BE2C (cell line): ENCODE measurements around the gene ARHGAP30.

Experiments
- DNase-seq: peaks from one replicate; pipeline ENCODE4 v3.0.0-alpha.2; 2020
- H3K27me3 ChIP-seq: fragments of 250-450 bp; sonication (Bioruptor Pico); 2 replicates; pipeline ENCODE4 v1.5.1; 2020; ENCODE audit warnings: mild to moderate bottlenecking
- H3K36me3 ChIP-seq: fragments of 250-450 bp; sonication (Bioruptor Pico); 2 replicates; pipeline ENCODE4 v1.5.1; 2020; ENCODE audit warnings: mild to moderate bottlenecking
- H3K4me1 ChIP-seq: fragments of 250-450 bp; sonication (Bioruptor Pico); 2 replicates; pipeline ENCODE4 v1.5.1; 2020
- H3K4me3 ChIP-seq: 2 replicates; pipeline ENCODE4 v1.5.1; 2011; ENCODE audit warnings: low read depth, low read length
- H3K9me3 ChIP-seq: fragments of 250-450 bp; sonication (Bioruptor Pico); 2 replicates; pipeline ENCODE4 v1.5.1; 2020
- CTCF ChIP-seq: IDR thresholded peaks from 2 replicates; pipeline ENCODE4 v1.5.1; 2012; ENCODE audit warnings: mild to moderate bottlenecking, low read depth, low read length

Gene ARHGAP30

GRCh38 chr1:161096530-161096929, 26.8 kb upstream of the ARHGAP30 start:
- Histone ChIP-seq H3K4me1 (no peaks in the 10 kb centered on the region), H3K9me3 (no peaks in the 10 kb centered on the region), H3K4me3 (no peak overlapping the region), H3K36me3 (peaks cover 11% of the 10 kb centered on the region), H3K27me3 (no peaks in the 10 kb centered on the region)
- TF ChIP-seq CTCF: no peak
- no peak for DNase-seq

- no peaks in the 10 kb centered on the region for H3K27me3 ChIP-seq
- H3K9me3 ChIP-seq: no peaks in the 10 kb centered on the region
- H3K4me1 ChIP-seq: no peaks in the 10 kb centered on the region
- no peak for DNase-seq
- H3K36me3 ChIP-seq: peaks cover 8% of the 10 kb centered on the region; the same call in 1 of the 2 replicates
- no peak for TF ChIP-seq CTCF
- H3K4me3 ChIP-seq: no peak overlapping the region
Observed at GRCh38 chr1:161096015-161096414, 26.3 kb upstream of the ARHGAP30 start.

- Histone ChIP-seq H3K36me3 (peaks cover 5% of the 10 kb centered on the region; the same call in 1 of the 2 replicates), H3K9me3 (no peaks in the 10 kb centered on the region), H3K27me3 (no peaks in the 10 kb centered on the region), H3K4me1 (no peaks in the 10 kb centered on the region), H3K4me3 (no peak overlapping the region)
- DNase-seq: no peak
- no peak for TF ChIP-seq CTCF
Observed at GRCh38 chr1:161095230-161095629, 25.5 kb upstream of the ARHGAP30 start.

- Histone ChIP-seq H3K4me1 (no peaks in the 10 kb centered on the region), H3K9me3 (no peaks in the 10 kb centered on the region), H3K27me3 (no peaks in the 10 kb centered on the region), H3K4me3 (no peak overlapping the region), H3K36me3 (no peaks in the 10 kb centered on the region)
- TF ChIP-seq CTCF: no peak
- no peak for DNase-seq
Observed at GRCh38 chr1:161094481-161094880, 24.8 kb upstream of the ARHGAP30 start.

- no peaks in the 10 kb centered on the region for H3K4me1 ChIP-seq
- no peak overlapping the region for H3K4me3 ChIP-seq
- H3K27me3 ChIP-seq: no peaks in the 10 kb centered on the region
- H3K9me3 ChIP-seq: no peaks in the 10 kb centered on the region
- DNase-seq: no peak
- no peak for TF ChIP-seq CTCF
- no peaks in the 10 kb centered on the region for H3K36me3 ChIP-seq
Observed at GRCh38 chr1:161092621-161093028, 22.9 kb upstream of the ARHGAP30 start.

GRCh38 chr1:161091796-161092507, 22.3 kb upstream of the ARHGAP30 start:
- Histone ChIP-seq H3K4me3 (no peak overlapping the region), H3K36me3 (no peaks in the 10 kb centered on the region), H3K4me1 (no peaks in the 10 kb centered on the region), H3K9me3 (no peaks in the 10 kb centered on the region), H3K27me3 (no peaks in the 10 kb centered on the region)
- DNase-seq: no peak
- TF ChIP-seq CTCF: no peak
